ENCODE data around the gene MYCBPAP.

DNA sequence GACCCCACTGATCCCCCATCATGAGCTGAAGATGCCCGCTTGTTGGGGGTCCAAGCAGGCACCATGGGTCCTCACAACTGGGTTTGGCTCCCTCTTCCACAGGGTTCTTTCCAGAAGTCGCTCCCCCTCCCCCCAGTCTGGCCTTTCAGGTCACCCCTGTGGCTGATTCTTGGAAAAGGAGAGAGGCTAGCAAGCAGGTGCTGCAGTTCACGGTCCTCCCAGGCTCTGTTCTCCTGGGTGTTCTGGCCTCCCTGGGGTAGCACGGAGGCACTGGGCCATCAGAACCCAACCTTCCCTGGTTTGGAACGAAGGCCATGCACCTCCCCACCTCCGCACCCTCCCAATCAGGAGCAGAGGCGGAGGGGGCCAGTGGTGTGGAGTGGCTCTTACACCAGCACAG lies 71.2 kb downstream of the MYCBPAP start:
- no peak for TF ChIP-seq POLR2AphosphoS5 (IDR thresholded peaks at IDR 0.05)
- TF ChIP-seq, protein P1, sequence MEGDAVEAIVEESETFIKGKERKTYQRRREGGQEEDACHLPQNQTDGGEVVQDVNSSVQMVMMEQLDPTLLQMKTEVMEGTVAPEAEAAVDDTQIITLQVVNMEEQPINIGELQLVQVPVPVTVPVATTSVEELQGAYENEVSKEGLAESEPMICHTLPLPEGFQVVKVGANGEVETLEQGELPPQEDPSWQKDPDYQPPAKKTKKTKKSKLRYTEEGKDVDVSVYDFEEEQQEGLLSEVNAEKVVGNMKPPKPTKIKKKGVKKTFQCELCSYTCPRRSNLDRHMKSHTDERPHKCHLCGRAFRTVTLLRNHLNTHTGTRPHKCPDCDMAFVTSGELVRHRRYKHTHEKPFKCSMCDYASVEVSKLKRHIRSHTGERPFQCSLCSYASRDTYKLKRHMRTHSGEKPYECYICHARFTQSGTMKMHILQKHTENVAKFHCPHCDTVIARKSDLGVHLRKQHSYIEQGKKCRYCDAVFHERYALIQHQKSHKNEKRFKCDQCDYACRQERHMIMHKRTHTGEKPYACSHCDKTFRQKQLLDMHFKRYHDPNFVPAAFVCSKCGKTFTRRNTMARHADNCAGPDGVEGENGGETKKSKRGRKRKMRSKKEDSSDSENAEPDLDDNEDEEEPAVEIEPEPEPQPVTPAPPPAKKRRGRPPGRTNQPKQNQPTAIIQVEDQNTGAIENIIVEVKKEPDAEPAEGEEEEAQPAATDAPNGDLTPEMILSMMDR (IDR thresholded peaks at IDR 0.05): no peak

All from suprapubic skin (tissue), 3 donors.